Prostate gland (tissue), 2 donors: Measurements from ENCODE around the gene STAB2. TPM values are rescaled to one million over a fixed set of nuclear protein-coding genes. Genes with fewer than 3 reads are reported as not detected.

ENCODE experiments used
- DNase-seq: peaks from one replicate; pipeline ENCODE4 v3.0.0-alpha.2; 2019; ENCODE audit warnings: low spot score
- H3K27ac ChIP-seq, 2 donors: fragments of 200-600 bp; sonication (generic); 2 replicates each; pipeline ENCODE4 v1.5.1; 2017 to 2019
- H3K27me3 ChIP-seq: fragments of 200-600 bp; sonication (generic); replicated peaks from 2 replicates; pipeline ENCODE4 v1.5.1; 2019; ENCODE audit not compliant: insufficient read depth
- H3K36me3 ChIP-seq, 2 donors: fragments of 200-600 bp; sonication (generic); 1 replicate in 1 of 2; 2 replicates in 1 of 2; pipeline versions ENCODE4 v1.5.1 to v1.8.1; 2017 to 2019
- H3K4me1 ChIP-seq: fragments of 200-600 bp; sonication (generic); replicated peaks from 2 replicates; pipeline ENCODE4 v1.5.1; 2019
- H3K4me3 ChIP-seq, 2 donors: fragments of 200-600 bp; sonication (generic); 2 replicates each; pipeline ENCODE4 v1.5.1; 2017 to 2019
- H3K9me3 ChIP-seq: fragments of 200-600 bp; sonication (generic); 2 replicates; pipeline ENCODE4 v1.5.1; 2017
- POLR2A ChIP-seq: fragments of 450-650 bp; IDR thresholded peaks from one replicate; pipeline ENCODE4 v1.6.1; 2016; ENCODE audit warnings: antibody characterized with exemption, mild to moderate bottlenecking
- POLR2AphosphoS5 ChIP-seq: sonication (generic); formaldehyde crosslinking; IDR thresholded peaks from one replicate; pipeline ENCODE4 v1.6.1; 2017; ENCODE audit warnings: antibody characterized with exemption
- WGBS: methylation state at CpG from one replicate; pipeline ENCODE4 v1.1.5; 2018; 5-methylcytosine and 5-hydroxymethylcytosine counted together
- intact Hi-C: fragments of 100-400 bp; cut with DNase I; formaldehyde crosslinking; loops from one replicate; pipeline ENCODE4 v1.14.2; 2022
- total RNA-seq, 2 donors: library from RNA; depleted of rRNA; stranded (reverse); fragments of >200 nt; gene quantifications; one replicate each; pipeline ENCODE4 v1.1.0, GENCODE V29; 2016
- TF ChIP-seq, protein P1 (sequence below), 4 experiments: fragments of 200-600 bp in 2 of 4; fragments of 450-650 bp in 2 of 4; sonication (generic) in 2 of 4; IDR thresholded peaks; 1 replicate in 3 of 4; 2 replicates in 1 of 4; pipeline ENCODE4 v1.5.1; 2016 to 2019; ENCODE audit warnings: antibody characterized with exemption in 4 of 4, mild to moderate bottlenecking in 2 of 4, moderate library complexity in 2 of 4

Gene STAB2
- total RNA-seq, 2 donors from 2014 or later = 0.62 TPM; not detected in 1

DNA sequence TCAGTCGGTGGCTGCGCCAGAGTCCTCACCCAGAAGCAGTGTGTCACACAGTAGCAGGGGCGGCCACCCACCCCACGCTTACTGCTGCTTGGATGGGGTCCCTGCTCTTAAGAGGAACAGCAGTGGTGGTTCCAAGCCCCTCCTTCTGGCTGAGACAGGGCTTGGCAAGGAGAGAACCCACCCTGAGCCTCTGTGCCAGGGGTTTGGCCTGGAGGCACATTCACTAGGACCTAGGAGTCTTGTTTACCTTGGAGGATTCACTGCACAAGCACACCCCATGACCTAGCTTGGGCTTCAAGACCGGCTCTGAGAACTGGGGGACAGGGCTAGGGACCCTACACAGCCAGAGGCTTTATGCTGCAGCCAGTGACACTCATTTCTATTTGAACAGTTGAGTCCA, 175.4 kb downstream of the STAB2 start:
- no peaks in the 10 kb centered on the region for H3K27me3 ChIP-seq
- 76% methylated on average over 5 of the region's 5 CpGs for WGBS
- TF ChIP-seq POLR2A (no peak), POLR2AphosphoS5 (no peak)
- TF ChIP-seq, protein P1, sequence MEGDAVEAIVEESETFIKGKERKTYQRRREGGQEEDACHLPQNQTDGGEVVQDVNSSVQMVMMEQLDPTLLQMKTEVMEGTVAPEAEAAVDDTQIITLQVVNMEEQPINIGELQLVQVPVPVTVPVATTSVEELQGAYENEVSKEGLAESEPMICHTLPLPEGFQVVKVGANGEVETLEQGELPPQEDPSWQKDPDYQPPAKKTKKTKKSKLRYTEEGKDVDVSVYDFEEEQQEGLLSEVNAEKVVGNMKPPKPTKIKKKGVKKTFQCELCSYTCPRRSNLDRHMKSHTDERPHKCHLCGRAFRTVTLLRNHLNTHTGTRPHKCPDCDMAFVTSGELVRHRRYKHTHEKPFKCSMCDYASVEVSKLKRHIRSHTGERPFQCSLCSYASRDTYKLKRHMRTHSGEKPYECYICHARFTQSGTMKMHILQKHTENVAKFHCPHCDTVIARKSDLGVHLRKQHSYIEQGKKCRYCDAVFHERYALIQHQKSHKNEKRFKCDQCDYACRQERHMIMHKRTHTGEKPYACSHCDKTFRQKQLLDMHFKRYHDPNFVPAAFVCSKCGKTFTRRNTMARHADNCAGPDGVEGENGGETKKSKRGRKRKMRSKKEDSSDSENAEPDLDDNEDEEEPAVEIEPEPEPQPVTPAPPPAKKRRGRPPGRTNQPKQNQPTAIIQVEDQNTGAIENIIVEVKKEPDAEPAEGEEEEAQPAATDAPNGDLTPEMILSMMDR (IDR thresholded peaks at IDR 0.05) = no peak
- no peak overlapping the region for H3K4me3 ChIP-seq
- no peak overlapping the region for H3K27ac ChIP-seq
- H3K36me3 ChIP-seq = peaks cover 0 to 3% of the 10 kb centered on the region in 2 donors
- DNase-seq = no peak
- no peaks in the 10 kb centered on the region for H3K4me1 ChIP-seq
- H3K9me3 ChIP-seq = no peaks in the 10 kb centered on the region
- intact Hi-C loops = no loop called here

DNA sequence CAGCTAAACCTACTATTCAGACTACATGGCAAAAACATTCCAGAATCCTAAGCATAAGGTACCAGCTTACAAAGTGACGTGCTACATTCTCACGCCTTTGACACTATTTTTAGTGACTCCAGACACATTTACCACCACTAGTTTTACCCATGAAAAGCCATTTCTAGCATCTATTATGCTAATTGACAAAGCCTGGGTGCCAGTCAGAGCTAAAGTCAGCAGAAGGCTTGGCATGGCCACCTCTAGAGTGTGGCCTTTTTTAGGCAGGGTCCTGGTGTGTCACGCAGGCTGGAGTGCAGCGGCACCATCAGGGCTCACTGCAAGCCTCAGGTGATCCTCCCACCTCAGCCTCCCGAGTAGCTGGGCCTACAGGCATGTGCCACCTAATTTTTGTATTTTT, 178.2 kb downstream of the STAB2 start:
- H3K36me3 ChIP-seq = peaks cover 0 to 3% of the 10 kb centered on the region in 2 donors
- intact Hi-C loops = no loop called here
- TF ChIP-seq POLR2AphosphoS5 = no peak
- TF ChIP-seq, protein P1 (IDR thresholded peaks at IDR 0.05) = no peak
- TF ChIP-seq POLR2A = no peak
- H3K4me1 ChIP-seq = no peaks in the 10 kb centered on the region
- H3K27ac ChIP-seq = no peak overlapping the region
- 97% methylated on average over 5 of the region's 5 CpGs for WGBS
- H3K27me3 ChIP-seq = no peaks in the 10 kb centered on the region
- H3K4me3 ChIP-seq = no peak overlapping the region
- DNase-seq = no peak
- no peaks in the 10 kb centered on the region for H3K9me3 ChIP-seq

DNA sequence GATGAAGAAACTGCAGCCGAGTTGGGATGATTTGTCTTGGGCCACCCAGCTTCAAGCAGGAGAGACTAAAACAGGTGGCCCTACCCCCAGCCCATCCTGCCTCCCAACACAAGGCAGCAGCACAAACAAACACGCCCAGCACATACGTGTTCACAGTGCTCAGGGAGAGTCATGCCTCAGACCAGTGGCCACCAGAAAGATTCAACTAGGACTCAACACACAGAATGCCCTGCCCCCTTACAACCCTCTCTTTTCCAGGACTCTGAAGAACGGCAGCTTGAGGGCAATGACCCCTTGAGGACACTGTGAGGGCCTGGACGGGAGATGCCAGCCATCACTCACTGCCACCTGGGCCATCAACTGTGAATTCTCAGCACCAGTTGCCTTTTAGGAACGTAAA, 179.0 kb downstream of the STAB2 start:
- H3K9me3 ChIP-seq = no peaks in the 10 kb centered on the region
- no peaks in the 10 kb centered on the region for H3K4me1 ChIP-seq
- no peak overlapping the region for H3K27ac ChIP-seq
- DNase-seq = no peak
- intact Hi-C loops = no loop called here
- 88% methylated on average over 6 of the region's 6 CpGs for WGBS
- H3K4me3 ChIP-seq = no peak overlapping the region
- no peak for TF ChIP-seq POLR2AphosphoS5
- no peak for TF ChIP-seq POLR2A
- TF ChIP-seq, protein P1 (IDR thresholded peaks at IDR 0.05) = no peak
- H3K36me3 ChIP-seq = peaks cover 0 to 3% of the 10 kb centered on the region in 2 donors
- H3K27me3 ChIP-seq = no peaks in the 10 kb centered on the region

DNA sequence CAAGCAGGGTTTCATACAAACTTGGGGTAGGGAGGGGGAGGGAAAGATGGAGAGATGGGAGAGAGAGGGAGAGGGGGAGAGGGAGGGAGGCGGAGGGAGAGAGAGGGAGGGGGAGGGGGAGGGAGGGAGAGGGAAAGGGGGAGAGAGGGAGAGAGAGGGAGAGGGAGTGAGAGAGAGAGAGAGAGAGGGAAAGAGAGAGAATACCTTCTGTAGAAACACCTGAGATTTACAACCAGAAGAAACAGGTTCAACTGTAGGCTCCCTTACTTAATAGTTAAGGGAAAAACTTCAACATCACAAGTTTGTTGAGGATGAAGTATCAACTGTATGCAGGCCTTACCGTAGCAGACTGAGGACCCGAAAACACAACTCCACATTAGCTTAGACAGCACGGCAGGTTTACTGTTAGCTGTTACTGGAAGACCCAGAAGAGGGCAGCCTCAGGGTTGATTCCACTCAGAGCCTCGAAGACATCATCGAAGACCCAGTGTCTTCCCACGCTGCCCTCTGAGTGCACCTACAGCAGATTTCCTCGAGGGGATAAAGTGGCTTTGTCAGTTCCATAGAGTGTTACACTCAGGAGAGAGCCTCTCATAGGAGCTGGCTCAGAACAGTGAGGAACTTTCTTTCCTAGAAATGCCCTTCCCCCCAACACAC, 181.5 kb downstream of the STAB2 start:
- TF ChIP-seq POLR2AphosphoS5 (no peak), POLR2A (no peak)
- TF ChIP-seq, protein P1 (IDR thresholded peaks at IDR 0.05) = no peak
- Histone ChIP-seq H3K27me3 (no peaks in the 10 kb centered on the region), H3K9me3 (no peaks in the 10 kb centered on the region), H3K36me3 (peaks cover 0 to 3% of the 10 kb centered on the region in 2 donors), H3K27ac (no peak overlapping the region), H3K4me1 (no peaks in the 10 kb centered on the region), H3K4me3 (no peak overlapping the region)
- 80% methylated on average over 7 of the region's 8 CpGs for WGBS
- intact Hi-C loops = no loop called here
- no peak for DNase-seq

DNA sequence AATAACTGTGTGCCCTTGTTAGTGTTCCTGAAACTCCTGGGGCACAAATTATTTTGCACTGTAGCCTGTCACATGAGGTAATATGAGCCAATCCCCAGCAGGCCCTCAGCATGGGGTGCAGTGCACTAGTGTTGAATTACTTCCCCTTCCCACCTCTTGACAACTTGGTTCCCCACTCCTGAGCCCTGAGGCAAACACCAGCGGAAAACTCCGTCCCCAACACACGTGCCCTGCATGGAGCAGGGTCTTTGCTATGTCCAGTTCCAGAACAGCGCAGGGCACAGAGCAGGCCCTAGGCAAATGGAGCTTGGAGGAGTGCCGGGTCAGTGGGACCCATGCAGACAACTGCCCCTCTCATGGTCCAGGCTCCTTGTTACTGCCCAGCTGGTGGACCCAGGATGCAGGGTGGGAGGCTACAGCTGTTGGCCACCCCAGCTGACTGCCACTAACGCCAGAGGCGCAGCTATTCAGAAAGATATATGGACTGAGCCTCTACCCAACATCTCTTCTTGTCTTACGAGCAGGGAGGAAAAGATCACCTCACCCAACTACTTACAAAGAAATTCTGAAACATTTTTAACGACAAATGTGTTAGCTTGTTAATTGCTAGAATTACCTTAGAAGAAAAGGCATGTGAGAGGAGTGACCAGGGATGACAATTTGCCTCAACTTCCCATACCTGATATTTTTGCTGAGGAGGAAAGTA, 182.3 kb downstream of the STAB2 start:
- no peaks in the 10 kb centered on the region for H3K27me3 ChIP-seq
- no peaks in the 10 kb centered on the region for H3K4me1 ChIP-seq
- no peak for DNase-seq
- intact Hi-C loops = no loop called here
- no peak overlapping the region for H3K27ac ChIP-seq
- TF ChIP-seq, protein P1 (IDR thresholded peaks at IDR 0.05) = no peak
- TF ChIP-seq POLR2AphosphoS5 (no peak), POLR2A (no peak)
- peaks cover 0 to 3% of the 10 kb centered on the region in 2 donors for H3K36me3 ChIP-seq
- 91% methylated on average over 9 of the region's 9 CpGs for WGBS
- no peak overlapping the region for H3K4me3 ChIP-seq
- no peaks in the 10 kb centered on the region for H3K9me3 ChIP-seq
